IMR-90 (cell line): Measurements from ENCODE around the gene SPATA25. TPM values are rescaled to one million over a fixed set of nuclear protein-coding genes. Genes with fewer than 3 reads are reported as not detected.

Source experiments
- ATAC-seq: fragments of 200-7000 bp; cut with Tn5 transposase; 2 replicates; pipeline ENCODE4 v1.9.1; 2020; ENCODE audit warnings: low read depth, mild to moderate bottlenecking, moderate library complexity
- BruUV-seq: library from RNA; stranded (reverse); fragments of 400-500 nt; replicated peaks from 2 replicates; lab custom pipeline; 2021; lab: Mats Ljungman, UMichigan
- CTCF ChIA-PET: fragments of 300-600 bp; formaldehyde crosslinking; extraction: SDS; loops from one replicate; lab custom pipeline; 2021; ENCODE audit warnings: antibody characterized with exemption; lab: Yijun Ruan, JAX
- POLR2A ChIA-PET: fragments of 300-600 bp; sonication (Branson Sonifier 250); formaldehyde crosslinking; loops from one replicate; lab custom pipeline; 2022; ENCODE audit warnings: antibody characterized with exemption; ENCODE audit not compliant: unreplicated experiment; lab: Charles Lee
- DNase-seq: peaks from one replicate; pipeline ENCODE4 v3.0.0; 2013
- H2AFZ ChIP-seq: replicated peaks from 2 replicates; pipeline ENCODE3; 2013; ENCODE audit warnings: low read length, mild to moderate bottlenecking; ENCODE audit not compliant: poor library complexity
- H2AK5ac ChIP-seq: 2 replicates; pipeline ENCODE4 v1.6.1; 2013; ENCODE audit warnings: low read depth, low read length, inconsistent platforms
- H2AK9ac ChIP-seq: replicated peaks from 2 replicates; pipeline ENCODE3; 2013; ENCODE audit warnings: mild to moderate bottlenecking, low read depth, low read length, moderate library complexity; ENCODE audit not compliant: poor library complexity
- H2BK120ac ChIP-seq: 2 replicates; pipeline ENCODE4 v1.6.1; 2013; ENCODE audit warnings: low read depth, low read length, inconsistent platforms
- H2BK15ac ChIP-seq: 3 replicates; pipeline ENCODE4 v1.6.1; 2013; ENCODE audit warnings: low read depth, low read length, inconsistent platforms
- H2BK20ac ChIP-seq: 2 replicates; pipeline ENCODE4 v1.6.1; 2013; ENCODE audit warnings: low read depth, mild to moderate bottlenecking, inconsistent platforms, low read length, moderate library complexity
- H2BK5ac ChIP-seq: 2 replicates; pipeline ENCODE4 v1.6.1; 2013; ENCODE audit warnings: mild to moderate bottlenecking, low read depth, low read length, inconsistent platforms; ENCODE audit not compliant: poor library complexity, severe bottlenecking
- H3K14ac ChIP-seq: replicated peaks from 2 replicates; pipeline ENCODE4 v1.6.1; 2013; ENCODE audit warnings: low read depth, low read length, inconsistent platforms
- H3K18ac ChIP-seq: 2 replicates; pipeline ENCODE4 v1.6.1; 2013; ENCODE audit warnings: low read depth, low read length, control low read depth
- H3K23ac ChIP-seq: 2 replicates; pipeline ENCODE4 v1.6.1; 2013; ENCODE audit warnings: low read depth, low read length, inconsistent platforms
- H3K27ac ChIP-seq: 2 replicates; pipeline ENCODE4 v1.5.1; 2013; ENCODE audit warnings: mild to moderate bottlenecking, control low read depth, low read length; ENCODE audit not compliant: insufficient read depth
- H3K27me3 ChIP-seq: 2 replicates; pipeline ENCODE4 v1.6.1; 2013; ENCODE audit warnings: low read length; ENCODE audit not compliant: control insufficient read depth, insufficient read depth
- H3K36me3 ChIP-seq: 2 replicates; pipeline ENCODE4 v1.6.1; 2013; ENCODE audit warnings: low read length, mixed read lengths; ENCODE audit not compliant: control insufficient read depth, insufficient read depth
- H3K4ac ChIP-seq: 2 replicates; pipeline ENCODE4 v1.6.1; 2013; ENCODE audit warnings: low read depth, low read length, inconsistent platforms
- H3K4me1 ChIP-seq: 2 replicates; pipeline ENCODE4 v1.6.1; 2013; ENCODE audit warnings: low read length, mixed read lengths; ENCODE audit not compliant: control insufficient read depth, insufficient read depth
- H3K4me2 ChIP-seq: 2 replicates; pipeline ENCODE4 v1.6.1; 2013; ENCODE audit warnings: low read depth, mild to moderate bottlenecking, control low read depth, low read length, moderate library complexity
- H3K4me3 ChIP-seq: 2 replicates; pipeline ENCODE4 v1.5.1; 2013; ENCODE audit warnings: low read depth, mild to moderate bottlenecking, control low read depth, low read length, moderate library complexity; ENCODE audit not compliant: insufficient read depth
- H3K56ac ChIP-seq: 2 replicates; pipeline ENCODE4 v1.6.1; 2013; ENCODE audit warnings: low read length, inconsistent platforms; ENCODE audit not compliant: insufficient read depth; ENCODE audit errors: extremely low read depth
- H3K79me1 ChIP-seq, 2 experiments: 2 replicates each; pipeline ENCODE4 v1.6.1; 2013; ENCODE audit warnings: low read length in 2 of 2, inconsistent platforms in 1 of 2, low read depth in 1 of 2
- H3K9ac ChIP-seq: 2 replicates; pipeline ENCODE4 v1.6.1; 2013; ENCODE audit warnings: low read depth, low read length, control low read depth
- H3K9me1 ChIP-seq: 2 replicates; pipeline ENCODE4 v1.6.1; 2013; ENCODE audit warnings: low read length, inconsistent platforms; ENCODE audit not compliant: insufficient read depth
- H3K9me3 ChIP-seq: 2 replicates; pipeline ENCODE4 v1.6.1; 2013; ENCODE audit warnings: low read length; ENCODE audit not compliant: control insufficient read depth, insufficient read depth
- H4K20me1 ChIP-seq: 2 replicates; pipeline ENCODE4 v1.6.1; 2013; ENCODE audit warnings: low read length, inconsistent platforms; ENCODE audit not compliant: insufficient read depth
- H4K5ac ChIP-seq: 2 replicates; pipeline ENCODE4 v1.6.1; 2013; ENCODE audit warnings: mild to moderate bottlenecking, low read depth, low read length, control low read depth
- H4K8ac ChIP-seq, 2 experiments: 2 replicates each; pipeline ENCODE4 v1.6.1; 2013; ENCODE audit warnings: low read depth in 2 of 2, low read length in 2 of 2, control low read depth in 1 of 2, inconsistent platforms in 1 of 2
- H4K91ac ChIP-seq: 2 replicates; pipeline ENCODE4 v1.6.1; 2013; ENCODE audit warnings: low read depth, low read length, inconsistent platforms; ENCODE audit not compliant: insufficient read depth
- WGBS, 2 experiments: methylation state at CpG; one replicate each; pipeline versions ENCODE4 v1.1.5 to v1.1.7; 2013; ENCODE audit warnings: missing lambda C conversion rate in 2 of 2; ENCODE audit not compliant: insufficient read length in 1 of 2; ENCODE audit errors: extremely low coverage in 2 of 2; 5-methylcytosine and 5-hydroxymethylcytosine counted together
- dilution Hi-C: fragments of 300-500 bp; cut with HindIII; formaldehyde crosslinking; loops from one replicate; pipeline ENCODE4 v1.14.3; 2018; ENCODE audit warnings: low sequenced_read_pairs; ENCODE audit not compliant: unreplicated experiment
- in situ Hi-C: fragments of 300-500 bp; cut with MboI; formaldehyde crosslinking; loops from 3 replicates; pipeline ENCODE4 v1.14.3; 2019; ENCODE audit warnings: low sequenced_read_pairs, inconsistent platforms, mixed read lengths
- intact Hi-C: fragments of 100-400 bp; cut with micrococcal nuclease; formaldehyde crosslinking; loops from 2 replicates; pipeline ENCODE4 v1.10.0; 2022
- polyA plus RNA-seq, 3 experiments: library from polyadenylated mRNA; depleted of rRNA; stranded (reverse); fragments of >200 nt; gene quantifications; 2 replicates each; pipeline ENCODE4 v1.2.3, GENCODE V29; 2012; ENCODE audit warnings: low replicate concordance in 1 of 3
- total RNA-seq: library from RNA; depleted of rRNA; stranded (reverse); fragments of >200 nt; gene quantifications from 2 replicates; pipeline ENCODE4 v1.2.3, GENCODE V29; 2012
- TF ChIP-seq, protein P1 (sequence below): conservative IDR thresholded peaks from 2 replicates; pipeline ENCODE4 v1.5.1; 2012; ENCODE audit warnings: mild to moderate bottlenecking, low read depth, low read length, improper control_type of control experiment

The SPATA25 gene
- total and polyA plus RNA-seq, 2 of the 4 experiments (the other 2 are of a cell fraction), result 0.18 to 0.36 TPM

DNA sequence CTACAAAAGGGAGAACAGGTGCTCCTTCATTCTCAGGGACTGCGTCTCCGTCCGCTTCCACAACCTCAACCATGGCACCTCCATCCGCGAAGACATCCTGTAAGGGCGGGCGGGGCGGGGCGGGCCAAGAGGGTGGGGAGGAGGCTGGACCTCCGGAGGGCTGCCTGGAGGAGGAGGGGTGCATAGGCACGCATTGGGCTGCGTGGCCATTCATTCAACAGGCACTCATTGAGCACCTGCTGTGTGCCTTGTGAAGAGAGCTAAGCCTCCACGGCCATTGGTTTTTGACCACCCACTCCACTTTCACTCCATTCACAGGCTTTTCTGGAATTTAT lies 29.6 kb downstream of the SPATA25 start:
- TF ChIP-seq, protein P1, sequence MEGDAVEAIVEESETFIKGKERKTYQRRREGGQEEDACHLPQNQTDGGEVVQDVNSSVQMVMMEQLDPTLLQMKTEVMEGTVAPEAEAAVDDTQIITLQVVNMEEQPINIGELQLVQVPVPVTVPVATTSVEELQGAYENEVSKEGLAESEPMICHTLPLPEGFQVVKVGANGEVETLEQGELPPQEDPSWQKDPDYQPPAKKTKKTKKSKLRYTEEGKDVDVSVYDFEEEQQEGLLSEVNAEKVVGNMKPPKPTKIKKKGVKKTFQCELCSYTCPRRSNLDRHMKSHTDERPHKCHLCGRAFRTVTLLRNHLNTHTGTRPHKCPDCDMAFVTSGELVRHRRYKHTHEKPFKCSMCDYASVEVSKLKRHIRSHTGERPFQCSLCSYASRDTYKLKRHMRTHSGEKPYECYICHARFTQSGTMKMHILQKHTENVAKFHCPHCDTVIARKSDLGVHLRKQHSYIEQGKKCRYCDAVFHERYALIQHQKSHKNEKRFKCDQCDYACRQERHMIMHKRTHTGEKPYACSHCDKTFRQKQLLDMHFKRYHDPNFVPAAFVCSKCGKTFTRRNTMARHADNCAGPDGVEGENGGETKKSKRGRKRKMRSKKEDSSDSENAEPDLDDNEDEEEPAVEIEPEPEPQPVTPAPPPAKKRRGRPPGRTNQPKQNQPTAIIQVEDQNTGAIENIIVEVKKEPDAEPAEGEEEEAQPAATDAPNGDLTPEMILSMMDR, result no peak
- Histone ChIP-seq H3K9me1 (peaks cover 8% of the 10 kb centered on the region), H2BK15ac (no peak overlapping the region), H3K23ac (no peak overlapping the region), H3K27ac (peak overlapping the region; percentile 64), H3K9me3 (no peaks in the 10 kb centered on the region), H3K27me3 (no peaks in the 10 kb centered on the region), H3K18ac (peak overlapping the region; percentile 6; the same call in 1 of the 2 replicates), H3K4me3 (peak overlapping the region; percentile 53), H4K5ac (peak overlapping the region; percentile 91), H3K79me1 (peaks cover 23 to 63% of the 10 kb centered on the region in 2 experiments), H4K20me1 (no peaks in the 10 kb centered on the region), H3K56ac (no peak overlapping the region), H2AFZ (peak overlapping the region; percentile 97), H3K9ac (peak overlapping the region; percentile 65), H3K14ac (peak overlapping the region; percentile 73), H2AK9ac (peak overlapping the region; percentile 92), H2BK20ac (no peak overlapping the region), H2BK5ac (peak overlapping the region; percentile 72), H3K4me1 (peaks cover 8% of the 10 kb centered on the region; the same call in 1 of the 2 replicates), H3K4ac (peak overlapping the region; percentile 81), H3K36me3 (peaks cover 6% of the 10 kb centered on the region; the same call in 1 of the 2 replicates), H2BK120ac (peak overlapping the region; percentile 30; the same call in 1 of the 2 replicates), H4K8ac (peak overlapping the region; percentile 82 to 95), H3K4me2 (peak overlapping the region; percentile 84), H4K91ac (peak overlapping the region; percentile 78), H2AK5ac (peak overlapping the region; percentile 74)
- BruUV-seq, result no TSS peak
- in situ Hi-C loops, result no loop called here
- WGBS, 2 experiments, result 18% methylated on average over 2 of the region's 13 CpGs; no CpG with 5 or more reads in 1 of the 2 experiments
- peak; percentile 12 for ATAC-seq
- POLR2A ChIA-PET, result no interaction called here
- dilution Hi-C loops, result no loop called here
- intact Hi-C loops, result loop anchor here (2.0 kb wide), 2 partner anchors 73 to 77 kb away; partner anchors contain the start of gene PCIF1
- no peak for DNase-seq
- CTCF ChIA-PET, result no interaction called here
